GM19239 (cell line): ENCODE measurements around the gene SERP2.

Experiments used
- DNase-seq: peaks from one replicate; pipeline ENCODE4 v3.0.0; 2011; ENCODE audit warnings: low spot score; ENCODE audit not compliant: insufficient read length
- FAIRE-seq: peaks from 2 replicates; lab custom pipeline; 2011; peaks lifted over from hg19 to GRCh38; lab: Jason Lieb, UNC

SERP2 gene

GRCh38 chr13:44354884-44355283 lies 18.7 kb upstream of the SERP2 start:
- DNase-seq (no peak), FAIRE-seq (no peak)

- FAIRE-seq (no peak), DNase-seq (no peak)
Measured at GRCh38 chr13:44355621-44356020, 18.0 kb upstream of the SERP2 start.

- DNase-seq (no peak), FAIRE-seq (no peak)
Measured at GRCh38 chr13:44359983-44360375, 13.6 kb upstream of the SERP2 start.

GRCh38 chr13:44362394-44363040 lies 11.1 kb upstream of the SERP2 start:
- DNase-seq (no peak), FAIRE-seq (no peak)

GRCh38 chr13:44363631-44364344 lies 9.8 kb upstream of the SERP2 start:
- no peak for DNase-seq
- no peak for FAIRE-seq

GRCh38 chr13:44364345-44365000 lies 9.2 kb upstream of the SERP2 start:
- DNase-seq: no peak
- FAIRE-seq: no peak

GRCh38 chr13:44365008-44365407 lies 8.6 kb upstream of the SERP2 start:
- DNase-seq (no peak), FAIRE-seq (no peak)

- FAIRE-seq (no peak), DNase-seq (no peak)
Measured at GRCh38 chr13:44365899-44366298, 7.7 kb upstream of the SERP2 start.

- DNase-seq (no peak), FAIRE-seq (no peak)
Measured at GRCh38 chr13:44368062-44368591, 5.5 kb upstream of the SERP2 start.

- FAIRE-seq (no peak), DNase-seq (no peak)
Measured at GRCh38 chr13:44368599-44369368, 4.8 kb upstream of the SERP2 start.

GRCh38 chr13:44371421-44371820 lies 2.2 kb upstream of the SERP2 start:
- FAIRE-seq: no peak

GRCh38 chr13:44373247-44373600 lies 400 bp upstream of the SERP2 start:
- DNase-seq: no peak
- FAIRE-seq: no peak

More at GRCh38 chr13:44371421-44371820, 2.2 kb upstream of the SERP2 start:
- no peak for DNase-seq

- no peak for FAIRE-seq
- no peak for DNase-seq
Measured at GRCh38 chr13:44374348-44374712, 706 bp downstream of the SERP2 start.

GRCh38 chr13:44378277-44378676 lies 4.7 kb downstream of the SERP2 start:
- DNase-seq: no peak
- no peak for FAIRE-seq

- FAIRE-seq (no peak), DNase-seq (no peak)
Measured at GRCh38 chr13:44379885-44380284, 6.3 kb downstream of the SERP2 start.

GRCh38 chr13:44380404-44381165 lies 7.0 kb downstream of the SERP2 start:
- DNase-seq (no peak), FAIRE-seq (no peak)

GRCh38 chr13:44382635-44383145 lies 9.1 kb downstream of the SERP2 start:
- DNase-seq: no peak
- FAIRE-seq: no peak

GRCh38 chr13:44383945-44384344 lies 10.3 kb downstream of the SERP2 start:
- DNase-seq (no peak), FAIRE-seq (no peak)

GRCh38 chr13:44384778-44385177 lies 11.2 kb downstream of the SERP2 start:
- FAIRE-seq (no peak), DNase-seq (no peak)

- DNase-seq: no peak
Measured at GRCh38 chr13:44385401-44385800, 11.8 kb downstream of the SERP2 start.

More at GRCh38 chr13:44385401-44385800, 11.8 kb downstream of the SERP2 start:
- no peak for FAIRE-seq
